H1 (cell line): ENCODE results near the gene ACSM2A. TPM values are rescaled to one million over a fixed set of nuclear protein-coding genes. Genes with fewer than 3 reads are reported as not detected.

ENCODE experiments used
- CBX8 ChIP-seq: fragments of 300-800, 300-1000 bp; sonication (generic); IDR thresholded peaks from 2 replicates; pipeline ENCODE4 v1.7.1; 2016; ENCODE audit warnings: low read depth, low read length, borderline replicate concordance
- NANOG ChIP-seq: IDR thresholded peaks from 2 replicates; pipeline ENCODE4 v1.6.1; 2011; ENCODE audit warnings: low read length, low read depth, mild to moderate bottlenecking, inconsistent platforms; ENCODE audit not compliant: insufficient read depth, poor library complexity, severe bottlenecking
- YY1 ChIP-seq: IDR thresholded peaks from 2 replicates; pipeline ENCODE4 v1.6.1; 2011; ENCODE audit warnings: low read depth, mild to moderate bottlenecking, low read length
- polyA plus RNA-seq, 7 experiments: library from polyadenylated mRNA; depleted of rRNA in 3 of 7; stranded (reverse) in 5 of 7; unstranded in 2 of 7; fragments of >200 nt in 5 of 7; fragments of 200-250 nt in 2 of 7; gene quantifications; 1 replicate in 5 of 7; 2 replicates in 1 of 7; 4 replicates in 1 of 7; pipeline versions ENCODE4 v1.2.1 to v1.2.3, GENCODE V29; 2011 to 2013; ENCODE audit warnings: missing spikeins in 2 of 7, mixed read lengths in 2 of 7
- total RNA-seq: library from RNA; stranded (reverse); fragmentation: NEBNext Ultra II Directional; extraction: Animal tissue kit (Norgen Biotek cat#: 25700); gene quantifications from 2 replicates; pipeline ENCODE4 v1.2.1, GENCODE V29; 2021

The ACSM2A gene
- total and polyA plus RNA-seq, 2 of the 8 experiments (the other 6 are each of a cell fraction or from before 2014, with no cell fraction given), result not detected

- no peak for TF ChIP-seq YY1
- TF ChIP-seq NANOG, result no peak
- TF ChIP-seq CBX8, result no peak
Measured at GRCh38 chr16:20484726-20485125, 33.4 kb downstream of the ACSM2A start (continued).
